OCI-LY3 (cell line): ENCODE data around the gene SLC25A20.
"Not testable (repeated sequence)": the region's sequence is repeated elsewhere in the genome, so short reads cannot be mapped to it uniquely, and the experiment has no call there.

Experiments
- CTCF ChIP-seq: fragments of 200-600, 300-600 bp; sonication (generic); IDR thresholded peaks from 2 replicates; pipeline ENCODE4 v1.5.1; 2014; ENCODE audit warnings: antibody characterized with exemption, low read length, low read depth
- EZH2phosphoT487 ChIP-seq: fragments of 200-600 bp; shearing (Covaris generic); IDR thresholded peaks from 2 replicates; pipeline ENCODE4 v1.6.1; 2018; ENCODE audit warnings: antibody characterized with exemption, mixed run types, low read depth

GRCh38 chr3:48907026-48907425 lies 8.3 kb upstream of the SLC25A20 start:
- TF ChIP-seq CTCF, EZH2phosphoT487: not testable (repeated sequence)
